ENCODE measurements around the gene CDHR2.

Gene CDHR2

DNA sequence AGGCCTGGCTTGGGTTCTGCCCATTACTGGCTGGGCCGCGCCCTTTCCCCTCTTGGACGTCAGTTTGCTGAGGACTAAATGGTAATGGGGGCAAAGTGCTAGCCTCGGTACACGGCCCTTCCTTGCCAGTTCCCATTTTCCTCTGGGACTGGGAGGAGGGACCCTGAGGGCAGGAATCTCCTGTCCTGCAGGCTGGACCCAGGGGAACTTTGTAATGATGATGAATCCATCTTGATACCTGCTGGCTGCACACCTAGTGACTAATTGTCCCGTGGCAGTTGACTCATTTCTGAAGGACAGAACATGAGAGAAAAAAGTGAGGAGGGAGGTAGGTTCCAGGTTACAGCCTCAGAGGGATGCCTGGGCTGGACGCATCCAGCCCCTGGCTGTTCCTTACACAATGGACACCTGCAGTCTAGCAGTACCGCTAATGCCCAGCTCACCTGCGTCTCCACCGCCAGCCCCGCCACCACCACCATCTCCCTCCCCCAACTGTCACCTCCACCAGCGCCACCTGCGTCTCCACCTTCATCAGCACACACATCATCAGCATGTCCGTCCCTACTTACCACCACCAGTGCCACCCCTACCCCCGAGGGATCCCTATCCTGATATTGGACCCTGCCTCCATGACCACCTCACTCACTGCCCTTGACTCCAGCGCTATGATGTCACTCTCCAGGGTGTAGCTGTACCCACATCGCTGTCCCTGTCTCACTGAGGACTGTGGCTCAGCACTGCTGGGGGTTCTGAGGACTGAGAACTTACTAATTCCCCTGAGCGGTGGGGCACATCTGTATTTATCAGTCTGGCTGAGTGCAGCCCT lies 4.3 kb downstream of the CDHR2 start:
- DNase-seq (ENCODE audit: low spot score), result no peak
- in situ Hi-C loops (cut with MboI; ENCODE audit: low sequenced_read_pairs, unreplicated experiment), result no loop called here
- TF ChIP-seq, protein P1, sequence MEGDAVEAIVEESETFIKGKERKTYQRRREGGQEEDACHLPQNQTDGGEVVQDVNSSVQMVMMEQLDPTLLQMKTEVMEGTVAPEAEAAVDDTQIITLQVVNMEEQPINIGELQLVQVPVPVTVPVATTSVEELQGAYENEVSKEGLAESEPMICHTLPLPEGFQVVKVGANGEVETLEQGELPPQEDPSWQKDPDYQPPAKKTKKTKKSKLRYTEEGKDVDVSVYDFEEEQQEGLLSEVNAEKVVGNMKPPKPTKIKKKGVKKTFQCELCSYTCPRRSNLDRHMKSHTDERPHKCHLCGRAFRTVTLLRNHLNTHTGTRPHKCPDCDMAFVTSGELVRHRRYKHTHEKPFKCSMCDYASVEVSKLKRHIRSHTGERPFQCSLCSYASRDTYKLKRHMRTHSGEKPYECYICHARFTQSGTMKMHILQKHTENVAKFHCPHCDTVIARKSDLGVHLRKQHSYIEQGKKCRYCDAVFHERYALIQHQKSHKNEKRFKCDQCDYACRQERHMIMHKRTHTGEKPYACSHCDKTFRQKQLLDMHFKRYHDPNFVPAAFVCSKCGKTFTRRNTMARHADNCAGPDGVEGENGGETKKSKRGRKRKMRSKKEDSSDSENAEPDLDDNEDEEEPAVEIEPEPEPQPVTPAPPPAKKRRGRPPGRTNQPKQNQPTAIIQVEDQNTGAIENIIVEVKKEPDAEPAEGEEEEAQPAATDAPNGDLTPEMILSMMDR (IDR thresholded peaks at IDR 0.05; ENCODE audit: borderline replicate concordance, control extremely low read depth, extremely low read depth, insufficient read depth, missing control alignments), result no peak

DNA sequence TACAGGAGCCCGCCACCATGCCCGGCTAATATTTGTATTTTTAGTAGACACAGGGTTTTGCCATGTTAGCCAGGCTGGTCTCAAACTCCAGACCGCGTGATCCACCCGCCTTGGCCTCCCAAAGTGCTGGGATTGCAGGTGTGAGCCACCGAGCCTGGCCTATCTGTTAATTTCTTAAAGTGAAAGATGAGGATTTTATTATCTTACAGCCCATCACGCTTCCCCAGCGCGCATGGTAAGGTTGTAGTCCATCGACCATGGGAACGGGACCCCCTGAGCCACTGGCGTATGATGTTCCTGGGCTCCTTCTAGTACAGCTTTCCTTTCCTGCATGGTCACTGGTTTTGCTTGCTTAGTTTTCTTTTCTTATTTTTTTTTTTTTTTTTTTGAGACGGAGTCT lies 8.7 kb downstream of the CDHR2 start:
- TF ChIP-seq, protein P1 (IDR thresholded peaks at IDR 0.05; ENCODE audit: borderline replicate concordance, control extremely low read depth, extremely low read depth, insufficient read depth, missing control alignments), result no peak
- in situ Hi-C loops (cut with MboI; ENCODE audit: low sequenced_read_pairs, unreplicated experiment), result no loop called here
- DNase-seq (ENCODE audit: low spot score), result no peak

DNA sequence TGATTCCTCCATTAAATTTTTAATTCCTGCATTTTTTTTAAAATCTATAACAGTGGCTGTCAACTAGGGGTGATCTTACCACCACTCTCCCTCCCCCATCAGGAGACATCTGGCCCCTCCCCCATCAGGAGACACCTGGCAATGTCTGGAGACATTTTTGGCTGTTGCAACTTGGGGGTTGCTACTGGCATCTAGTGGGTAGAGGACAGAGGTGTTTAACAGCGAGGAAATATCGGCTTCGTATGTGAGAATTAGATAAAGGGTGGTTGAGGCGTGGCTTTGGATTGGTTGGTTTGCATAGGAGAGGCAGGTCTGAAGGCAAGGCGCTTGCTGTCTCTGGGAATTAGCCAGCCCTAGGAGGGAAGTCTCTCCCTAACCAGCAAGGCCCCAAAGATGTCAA lies 10.5 kb downstream of the CDHR2 start:
- TF ChIP-seq, protein P1 (IDR thresholded peaks at IDR 0.05; ENCODE audit: borderline replicate concordance, control extremely low read depth, extremely low read depth, insufficient read depth, missing control alignments), result no peak
- in situ Hi-C loops (cut with MboI; ENCODE audit: low sequenced_read_pairs, unreplicated experiment), result no loop called here
- no peak for DNase-seq (ENCODE audit: low spot score)

- DNase-seq (ENCODE audit: low spot score), result no peak
- in situ Hi-C loops (cut with MboI; ENCODE audit: low sequenced_read_pairs, unreplicated experiment), result no loop called here
- TF ChIP-seq, protein P1 (IDR thresholded peaks at IDR 0.05; ENCODE audit: borderline replicate concordance, control extremely low read depth, extremely low read depth, insufficient read depth, missing control alignments), result no peak
Observed at GRCh38 chr5:176560364-176560763, 11.2 kb downstream of the CDHR2 start.

- TF ChIP-seq, protein P1 (IDR thresholded peaks at IDR 0.05; ENCODE audit: borderline replicate concordance, control extremely low read depth, extremely low read depth, insufficient read depth, missing control alignments), result no peak
- in situ Hi-C loops (cut with MboI; ENCODE audit: low sequenced_read_pairs, unreplicated experiment), result no loop called here
- DNase-seq (ENCODE audit: low spot score), result no peak
Observed at GRCh38 chr5:176561259-176561658, 12.1 kb downstream of the CDHR2 start.

GRCh38 chr5:176562189-176562588 lies 13.0 kb downstream of the CDHR2 start:
- TF ChIP-seq, protein P1 (IDR thresholded peaks at IDR 0.05; ENCODE audit: borderline replicate concordance, control extremely low read depth, extremely low read depth, insufficient read depth, missing control alignments), result no peak
- in situ Hi-C loops (cut with MboI; ENCODE audit: low sequenced_read_pairs, unreplicated experiment), result no loop called here
- DNase-seq (ENCODE audit: low spot score), result no peak

Measured in GM13976 (cell line).